Endothelial cell of umbilical vein (primary cell): Measurements from ENCODE around the gene TXN2. TPM values are rescaled to one million over a fixed set of nuclear protein-coding genes. Genes with fewer than 3 reads are reported as not detected.

Experiments used
- BruUV-seq: library from RNA; stranded (reverse); fragments of 400-500 nt; replicated peaks from 2 replicates; lab custom pipeline; 2021; lab: Mats Ljungman, UMichigan
- CTCF ChIA-PET: fragments of 300-600, 350-600 bp; sonication (Branson Sonifier 250); formaldehyde crosslinking; loops from one replicate; lab custom pipeline; 2021; ENCODE audit warnings: antibody characterized with exemption, inconsistent platforms; lab: Charles Lee
- POLR2A ChIA-PET: fragments of 300-600, 350-600 bp; sonication (Branson Sonifier 250); formaldehyde crosslinking; loops from one replicate; lab custom pipeline; 2021; ENCODE audit warnings: antibody characterized with exemption, inconsistent platforms; lab: Charles Lee
- DNase-seq: peaks from one replicate; pipeline ENCODE4 v3.0.0-alpha.2; 2011; ENCODE audit warnings: low read depth, low spot score
- FAIRE-seq: peaks from 2 replicates; lab custom pipeline; 2011; peaks lifted over from hg19 to GRCh38; lab: Jason Lieb, UNC
- H2AFZ ChIP-seq: 2 replicates; pipeline ENCODE4 v1.6.0; 2012; ENCODE audit warnings: low read depth, low read length, control low read depth, inconsistent platforms
- H3K27ac ChIP-seq: 2 replicates; pipeline ENCODE4 v1.5.1; 2011; ENCODE audit warnings: low read depth, mild to moderate bottlenecking, control low read depth, low read length, moderate library complexity; ENCODE audit not compliant: insufficient read depth
- H3K27me3 ChIP-seq, 2 experiments: 2 replicates each; pipeline versions ENCODE4 v1.6.0 to v1.6.1; 2011; ENCODE audit warnings: low read length in 2 of 2, mixed read lengths in 1 of 2; ENCODE audit not compliant: control insufficient read depth in 2 of 2, insufficient read depth in 2 of 2
- H3K36me3 ChIP-seq, 2 experiments: 2 replicates in 1 of 2; 3 replicates in 1 of 2; pipeline ENCODE4 v1.5.1; 2011; ENCODE audit warnings: low read length in 2 of 2, mild to moderate bottlenecking in 1 of 2, moderate library complexity in 1 of 2; ENCODE audit not compliant: control insufficient read depth in 2 of 2, insufficient read depth in 2 of 2; ENCODE audit errors: extremely low read depth in 1 of 2
- H3K4me1 ChIP-seq: 3 replicates; pipeline ENCODE4 v1.5.1; 2011; ENCODE audit warnings: mild to moderate bottlenecking, low read length; ENCODE audit not compliant: control insufficient read depth, insufficient read depth; ENCODE audit errors: extremely low read depth
- H3K4me2 ChIP-seq: 2 replicates; pipeline ENCODE4 v1.6.1; 2011; ENCODE audit warnings: low read length, control low read depth, mixed read lengths; ENCODE audit not compliant: insufficient read depth
- H3K4me3 ChIP-seq, 3 experiments: fragments of 200-600 bp in 1 of 3; sonication (generic), shearing (Covaris generic) in 1 of 3; replicated peaks in 1 of 3; 2 replicates each; pipeline ENCODE4 v1.5.1; 2011 to 2016; ENCODE audit warnings: control low read depth in 3 of 3, low read length in 3 of 3, mild to moderate bottlenecking in 2 of 3, inconsistent platforms in 1 of 3, low read depth in 1 of 3, moderate library complexity in 1 of 3; ENCODE audit not compliant: insufficient read depth in 1 of 3
- H3K79me2 ChIP-seq: 2 replicates; pipeline ENCODE4 v1.6.0; 2012; ENCODE audit warnings: low read length, inconsistent platforms; ENCODE audit not compliant: control insufficient read depth, insufficient read depth
- H3K9ac ChIP-seq: replicated peaks from 2 replicates; pipeline ENCODE3; 2011; ENCODE audit warnings: low read length, control low read depth; ENCODE audit not compliant: insufficient read depth; ENCODE audit errors: extremely low read depth
- H3K9me1 ChIP-seq: replicated peaks from 3 replicates; pipeline ENCODE4 v1.6.0; 2011; ENCODE audit warnings: mild to moderate bottlenecking, low read length; ENCODE audit not compliant: control insufficient read depth, insufficient read depth; ENCODE audit errors: extremely low read depth
- H3K9me3 ChIP-seq: replicated peaks from 2 replicates; pipeline ENCODE4 v1.5.1; 2012; ENCODE audit warnings: low read length, inconsistent platforms; ENCODE audit not compliant: control insufficient read depth, insufficient read depth
- H4K20me1 ChIP-seq: replicated peaks from 2 replicates; pipeline ENCODE3; 2011; ENCODE audit warnings: mild to moderate bottlenecking, low read length; ENCODE audit not compliant: control insufficient read depth, insufficient read depth; ENCODE audit errors: extremely low read depth
- EZH2 ChIP-seq: IDR thresholded peaks from 2 replicates; pipeline ENCODE4 v1.6.1; 2012; ENCODE audit warnings: borderline replicate concordance, low read depth, mild to moderate bottlenecking, moderate library complexity, low read length, inconsistent platforms; ENCODE audit not compliant: severe bottlenecking
- FOS ChIP-seq: IDR thresholded peaks from 2 replicates; pipeline ENCODE4 v1.6.1; 2011; ENCODE audit warnings: mild to moderate bottlenecking, low read length, moderate library complexity, borderline replicate concordance; ENCODE audit not compliant: insufficient read depth
- GATA2 ChIP-seq: IDR thresholded peaks from 2 replicates; pipeline ENCODE4 v1.7.0; 2011; ENCODE audit warnings: low read depth, mild to moderate bottlenecking, moderate library complexity, mixed read lengths, low read length; ENCODE audit not compliant: insufficient read length, insufficient read depth
- JUN ChIP-seq: IDR thresholded peaks from 2 replicates; pipeline ENCODE4 v1.6.1; 2011; ENCODE audit warnings: borderline replicate concordance, low read depth; ENCODE audit not compliant: insufficient read length, insufficient read depth
- MAX ChIP-seq: IDR thresholded peaks from 2 replicates; pipeline ENCODE4 v1.6.1; 2011; ENCODE audit not compliant: insufficient read depth, insufficient read length
- MYC ChIP-seq: IDR thresholded peaks from one replicate; pipeline ENCODE4 v1.6.1; 2011; ENCODE audit warnings: mild to moderate bottlenecking, low read depth, low read length
- POLR2A ChIP-seq: IDR thresholded peaks from 2 replicates; pipeline ENCODE4 v1.6.1; 2012; ENCODE audit warnings: low read depth, mild to moderate bottlenecking, control low read depth, low read length
- POLR2AphosphoS5 ChIP-seq: IDR thresholded peaks from 2 replicates; pipeline ENCODE4 v1.6.1; 2012; ENCODE audit warnings: low read depth, mild to moderate bottlenecking, control low read depth, low read length, moderate library complexity; ENCODE audit not compliant: insufficient read depth
- dilution Hi-C: fragments of 300-500 bp; cut with MboI; formaldehyde crosslinking; loops from one replicate; pipeline ENCODE4 v1.15.0; 2019; ENCODE audit warnings: low sequenced_read_pairs; ENCODE audit not compliant: extremely low pct_ligation_motif_present
- intact Hi-C: fragments of 100-400 bp; cut with micrococcal nuclease; formaldehyde crosslinking; loops from one replicate; pipeline ENCODE4 v1.10.0; 2022
- polyA plus RNA-seq, 4 experiments: library from polyadenylated mRNA; depleted of rRNA in 3 of 4; stranded (reverse) in 3 of 4; unstranded in 1 of 4; fragments of >200 nt; gene quantifications; 2 replicates each; pipeline versions ENCODE4 v1.2.1 to v1.2.3, GENCODE V29; 2011 to 2012; ENCODE audit warnings: missing spikeins in 1 of 4
- total RNA-seq: library from RNA; stranded (reverse); gene quantifications from 2 replicates; pipeline ENCODE4 v1.2.3, GENCODE V29; 2021

The TXN2 gene
- total and polyA plus RNA-seq, 2 donors (not counting 3 experiments of a cell fraction or from before 2014, with no cell fraction given), result 75.9 to 183 TPM

GRCh38 chr22:36419177-36419911 lies 62.1 kb downstream of the TXN2 start:
- CTCF ChIA-PET, result interaction anchor here (1.2 kb wide), 1 partner anchor 21 kb away, joined by 3 read pairs; no protein-coding TSS in a partner anchor
- POLR2A ChIA-PET, result interaction anchor here (0.7 to 0.8 kb wide), 2 partner anchors 31 to 40 kb away, joined by 3 to 5 read pairs; partner anchors contain the start of gene MYH9
- intact Hi-C loops, result no loop called here
- Histone ChIP-seq H3K9ac (peak overlapping the region; percentile 24), H3K4me1 (peaks cover 10% of the 10 kb centered on the region), H4K20me1 (no peaks in the 10 kb centered on the region), H3K4me2 (peak overlapping the region; percentile 19), H3K36me3 (no peaks in the 10 kb centered on the region), H2AFZ (peak overlapping the region; percentile 83), H3K79me2 (no peaks in the 10 kb centered on the region), H3K9me1 (no peaks in the 10 kb centered on the region), H3K27ac (no peak overlapping the region), H3K27me3 (no peaks in the 10 kb centered on the region), H3K4me3 (no peak overlapping the region), H3K9me3 (no peaks in the 10 kb centered on the region)
- dilution Hi-C loops, result no loop called here
- no peak for TF ChIP-seq FOS
- TF ChIP-seq EZH2, result no peak
- DNase-seq, result peak; percentile 59
- BruUV-seq, result no TSS peak
- peak; percentile 73 for FAIRE-seq

DNA sequence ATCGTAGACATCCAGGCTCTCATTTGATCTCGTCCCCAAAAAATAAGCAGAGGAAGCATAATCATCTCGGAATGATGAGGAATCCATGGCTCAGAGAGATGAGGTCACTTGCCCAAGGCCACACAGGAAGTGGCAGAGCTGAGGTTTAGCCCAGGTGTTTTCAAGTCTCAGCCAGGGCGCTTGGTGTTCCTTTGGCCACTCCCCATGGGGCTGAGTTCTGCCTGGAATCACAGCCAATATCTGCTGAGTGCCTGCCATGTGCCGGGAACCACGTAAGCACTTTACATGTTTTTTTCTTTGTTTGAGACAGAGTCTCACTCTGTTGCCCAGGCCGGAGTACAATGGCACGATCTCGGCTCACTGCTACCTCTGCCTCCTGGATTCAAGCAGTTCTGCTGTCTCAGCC lies 64.2 kb downstream of the TXN2 start:
- FAIRE-seq (peak; percentile 76), DNase-seq (no peak)
- Histone ChIP-seq H3K9me3 (no peaks in the 10 kb centered on the region), H3K36me3 (no peaks in the 10 kb centered on the region), H3K79me2 (no peaks in the 10 kb centered on the region), H3K4me3 (no peak overlapping the region), H3K4me2 (no peak overlapping the region), H3K9ac (no peak overlapping the region), H3K4me1 (peaks cover 10% of the 10 kb centered on the region), H4K20me1 (no peaks in the 10 kb centered on the region), H3K27ac (no peak overlapping the region), H2AFZ (peak overlapping the region; percentile 71), H3K27me3 (no peaks in the 10 kb centered on the region), H3K9me1 (no peaks in the 10 kb centered on the region)
- intact Hi-C loops, result no loop called here
- POLR2A ChIA-PET, result interaction anchor here (0.6 kb wide), 1 partner anchor 29 kb away, joined by 3 read pairs; the partner anchor contains the start of gene MYH9
- no TSS peak for BruUV-seq
- CTCF ChIA-PET, result no interaction called here
- dilution Hi-C loops, result no loop called here
- TF ChIP-seq FOS (no peak), JUN (no peak), POLR2A (no peak), GATA2 (no peak), MAX (no peak), POLR2AphosphoS5 (no peak), MYC (no peak)
